ENCODE measurements around the gene TRMT11.
"Not testable (repeated sequence)": the region's sequence is repeated elsewhere in the genome, so short reads cannot be mapped to it uniquely, and the experiment has no call there.

The TRMT11 gene
- 36.1 to 45.5 reads per million in 2 experiments for total RNA-seq

- DNase-seq (ENCODE audit: low read depth), result peak; percentile 74
Measured at GRCh38 chr6:125986301-125987025, at the start of gene TRMT11. TRMT11 (plus strand) TSS chr6:125986540; CDS start chr6:125986551, 11 bp downstream.

- no peak for DNase-seq (ENCODE audit: low read depth)
Measured at GRCh38 chr6:125939026-125939425, 47.3 kb upstream of the TRMT11 start.

GRCh38 chr6:125939791-125940190 is 46.5 kb upstream of the TRMT11 start:
- DNase-seq (ENCODE audit: low read depth), result no peak

- no peak for DNase-seq (ENCODE audit: low read depth)
Measured at GRCh38 chr6:125940247-125941041, 45.9 kb upstream of the TRMT11 start.

- no peak for DNase-seq (ENCODE audit: low read depth)
Measured at GRCh38 chr6:125942672-125943527, 43.4 kb upstream of the TRMT11 start.

GRCh38 chr6:125943528-125944433 is 42.6 kb upstream of the TRMT11 start:
- DNase-seq (ENCODE audit: low read depth), result no peak

- no peak for DNase-seq (ENCODE audit: low read depth)
Measured at GRCh38 chr6:125944434-125944816, 41.9 kb upstream of the TRMT11 start.

GRCh38 chr6:125944896-125945295 is 41.4 kb upstream of the TRMT11 start:
- no peak for DNase-seq (ENCODE audit: low read depth)

GRCh38 chr6:125945378-125946141 is 40.8 kb upstream of the TRMT11 start:
- DNase-seq (ENCODE audit: low read depth), result no peak

- DNase-seq (ENCODE audit: low read depth), result no peak
Measured at GRCh38 chr6:125947615-125948014, 38.7 kb upstream of the TRMT11 start.

- no peak for DNase-seq (ENCODE audit: low read depth)
Measured at GRCh38 chr6:125948455-125948854, 37.9 kb upstream of the TRMT11 start.

- no peak for DNase-seq (ENCODE audit: low read depth)
Measured at GRCh38 chr6:125949069-125949468, 37.3 kb upstream of the TRMT11 start.

- DNase-seq (ENCODE audit: low read depth), result no peak
Measured at GRCh38 chr6:125950293-125950692, 36.0 kb upstream of the TRMT11 start.

GRCh38 chr6:125950716-125951115 is 35.6 kb upstream of the TRMT11 start:
- DNase-seq (ENCODE audit: low read depth), result not testable (repeated sequence)

GRCh38 chr6:125951323-125951722 is 35.0 kb upstream of the TRMT11 start:
- no peak for DNase-seq (ENCODE audit: low read depth)

GRCh38 chr6:125952764-125953501 is 33.4 kb upstream of the TRMT11 start:
- DNase-seq (ENCODE audit: low read depth), result no peak

GRCh38 chr6:125953502-125953875 is 32.9 kb upstream of the TRMT11 start:
- DNase-seq (ENCODE audit: low read depth), result no peak

GRCh38 chr6:125954735-125955339 is 31.5 kb upstream of the TRMT11 start:
- DNase-seq (ENCODE audit: low read depth), result no peak

GRCh38 chr6:125955973-125956372 is 30.4 kb upstream of the TRMT11 start:
- DNase-seq (ENCODE audit: low read depth), result no peak
